Measurements from ENCODE around the gene LZTR1.
A peak's percentile ranks its signal among the peaks of the same experiment; 100 is the strongest.

Gene LZTR1

DNA sequence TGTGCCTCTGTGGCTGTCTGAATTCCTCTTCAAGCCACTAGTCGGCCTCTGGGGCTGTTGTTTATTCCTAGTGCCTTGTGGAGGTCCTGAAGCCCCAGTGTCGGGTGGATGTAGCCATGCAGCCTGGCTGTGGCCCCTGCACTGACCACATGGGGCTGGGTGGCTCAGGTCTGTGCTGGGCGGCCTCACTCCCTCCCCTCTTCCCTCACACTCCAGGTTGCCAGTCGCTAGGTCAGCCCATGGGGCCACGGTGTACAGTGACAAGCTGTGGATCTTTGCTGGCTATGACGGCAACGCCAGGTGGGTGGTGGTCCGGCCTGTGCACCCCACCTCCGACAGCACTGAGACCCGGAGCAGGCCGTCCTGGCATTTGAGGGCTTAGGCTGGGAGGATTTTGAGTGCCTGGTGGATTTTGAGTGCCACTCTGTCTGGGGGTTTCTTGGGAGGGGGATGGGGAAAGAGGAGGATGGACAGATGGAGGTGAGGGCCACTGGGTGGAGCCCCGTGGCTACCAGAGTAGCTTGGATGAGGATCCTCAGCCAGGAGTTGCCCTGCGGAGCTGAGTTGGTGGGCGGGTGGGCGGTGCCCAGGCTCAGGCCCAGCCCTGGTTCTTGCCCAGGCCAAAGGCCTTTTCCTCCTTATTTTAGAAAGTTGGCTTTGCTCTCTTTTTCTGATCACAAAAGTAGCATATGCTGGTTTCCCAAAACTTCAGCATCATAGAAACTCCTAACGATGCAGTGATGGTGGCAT, 6.7 kb downstream of the LZTR1 start:
- TF ChIP-seq, protein P1, sequence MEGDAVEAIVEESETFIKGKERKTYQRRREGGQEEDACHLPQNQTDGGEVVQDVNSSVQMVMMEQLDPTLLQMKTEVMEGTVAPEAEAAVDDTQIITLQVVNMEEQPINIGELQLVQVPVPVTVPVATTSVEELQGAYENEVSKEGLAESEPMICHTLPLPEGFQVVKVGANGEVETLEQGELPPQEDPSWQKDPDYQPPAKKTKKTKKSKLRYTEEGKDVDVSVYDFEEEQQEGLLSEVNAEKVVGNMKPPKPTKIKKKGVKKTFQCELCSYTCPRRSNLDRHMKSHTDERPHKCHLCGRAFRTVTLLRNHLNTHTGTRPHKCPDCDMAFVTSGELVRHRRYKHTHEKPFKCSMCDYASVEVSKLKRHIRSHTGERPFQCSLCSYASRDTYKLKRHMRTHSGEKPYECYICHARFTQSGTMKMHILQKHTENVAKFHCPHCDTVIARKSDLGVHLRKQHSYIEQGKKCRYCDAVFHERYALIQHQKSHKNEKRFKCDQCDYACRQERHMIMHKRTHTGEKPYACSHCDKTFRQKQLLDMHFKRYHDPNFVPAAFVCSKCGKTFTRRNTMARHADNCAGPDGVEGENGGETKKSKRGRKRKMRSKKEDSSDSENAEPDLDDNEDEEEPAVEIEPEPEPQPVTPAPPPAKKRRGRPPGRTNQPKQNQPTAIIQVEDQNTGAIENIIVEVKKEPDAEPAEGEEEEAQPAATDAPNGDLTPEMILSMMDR (conservative IDR thresholded peaks at IDR 0.05; ENCODE audit: low read depth, low read length), result no peak

DNA sequence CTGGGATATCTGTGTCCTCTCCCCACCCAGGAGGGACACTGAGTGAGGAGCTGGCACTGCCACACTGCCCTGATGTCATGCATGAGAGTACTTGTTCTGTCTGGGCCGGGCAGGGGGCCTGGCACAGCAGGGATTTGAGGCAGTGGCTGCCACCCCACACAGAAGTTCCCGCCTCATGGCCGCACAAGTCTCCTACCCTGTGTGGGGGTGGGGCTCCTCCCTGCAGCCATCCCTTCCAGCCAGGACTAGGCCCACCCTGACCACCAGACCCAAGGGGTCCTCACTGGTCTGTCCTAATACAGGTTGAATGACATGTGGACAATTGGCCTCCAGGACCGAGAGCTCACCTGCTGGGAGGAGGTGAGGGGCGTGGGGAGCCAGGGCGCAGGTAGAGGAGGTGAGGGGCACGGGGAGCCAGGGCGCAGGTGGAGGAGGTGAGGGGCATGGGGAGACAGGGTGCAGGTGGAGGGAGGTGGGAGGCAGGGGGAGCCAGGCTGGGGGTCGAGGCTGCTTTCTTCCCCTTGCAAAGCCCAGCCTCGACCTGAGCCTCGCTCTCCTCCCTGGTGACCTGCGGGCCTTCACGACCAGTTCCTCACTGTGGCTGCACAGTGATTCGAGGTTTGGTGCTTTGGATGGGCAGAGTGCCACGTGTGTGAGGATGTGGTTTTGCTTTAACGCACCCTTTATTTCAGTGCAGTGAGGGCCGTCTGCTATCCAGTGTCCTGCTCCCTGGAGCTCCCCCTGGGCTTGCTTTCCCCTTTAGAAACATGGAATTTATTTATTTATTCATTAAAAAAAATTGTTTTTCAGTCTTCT, 7.4 kb downstream of the LZTR1 start:
- peak; percentile 54 for DNase-seq (ENCODE audit: low read depth)
- no peak overlapping the region for H3K4me3 ChIP-seq (ENCODE audit: low read depth, low read length)
- TF ChIP-seq, protein P1 (conservative IDR thresholded peaks at IDR 0.05; ENCODE audit: low read depth, low read length), result peak; percentile 12

More for the DNA sequence above, 6.7 kb downstream of the LZTR1 start:
- no peak for DNase-seq (ENCODE audit: low read depth)
- H3K4me3 ChIP-seq (ENCODE audit: low read depth, low read length), result no peak overlapping the region

DNA sequence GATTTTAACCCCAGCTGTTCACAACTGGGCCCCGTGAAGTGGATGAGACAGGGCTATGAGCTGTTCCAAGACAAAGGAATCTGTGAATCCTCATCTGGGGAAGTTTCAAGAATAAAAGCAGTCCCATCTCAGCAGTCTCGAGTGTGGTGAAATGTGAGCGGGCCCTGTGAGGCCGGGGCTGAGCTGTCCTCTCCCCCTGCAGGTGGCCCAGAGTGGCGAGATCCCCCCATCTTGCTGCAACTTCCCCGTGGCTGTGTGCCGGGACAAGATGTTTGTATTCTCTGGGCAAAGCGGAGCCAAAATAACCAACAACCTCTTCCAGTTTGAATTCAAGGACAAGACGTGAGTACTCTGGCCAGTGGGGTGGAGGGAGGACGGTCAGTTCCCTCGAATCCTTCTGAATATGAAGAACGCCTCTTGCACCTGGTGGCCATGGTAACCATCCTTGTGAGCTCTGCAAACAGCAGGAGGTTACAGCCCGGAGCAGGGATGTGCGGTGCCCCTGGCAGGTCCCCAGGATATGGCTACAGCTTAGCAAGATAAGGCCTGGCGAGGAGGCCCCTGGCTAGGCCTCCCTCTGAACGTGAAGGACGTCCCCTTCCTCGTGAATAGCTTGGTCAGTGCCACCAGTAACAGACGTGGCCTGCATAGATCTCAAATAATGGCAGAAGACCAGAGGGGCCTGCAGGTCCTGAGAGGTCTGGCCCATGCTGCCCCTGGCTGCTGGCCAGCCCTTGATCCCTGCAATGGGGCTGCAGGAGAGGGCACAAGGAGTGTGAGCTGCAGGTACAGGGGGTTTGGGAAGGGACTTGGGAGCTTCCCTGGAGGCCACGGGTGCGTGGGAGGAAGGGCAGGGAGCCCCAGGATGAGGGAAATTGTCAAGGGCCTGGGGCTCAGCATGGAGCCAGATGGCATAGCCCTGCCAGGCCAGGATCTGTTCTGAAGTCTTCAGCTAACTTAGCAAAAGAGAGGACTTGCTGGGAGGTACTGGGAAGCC, 8.4 kb downstream of the LZTR1 start:
- TF ChIP-seq, protein P1 (conservative IDR thresholded peaks at IDR 0.05; ENCODE audit: low read depth, low read length), result peak; percentile 1
- H3K4me3 ChIP-seq (ENCODE audit: low read depth, low read length), result no peak overlapping the region

DNA sequence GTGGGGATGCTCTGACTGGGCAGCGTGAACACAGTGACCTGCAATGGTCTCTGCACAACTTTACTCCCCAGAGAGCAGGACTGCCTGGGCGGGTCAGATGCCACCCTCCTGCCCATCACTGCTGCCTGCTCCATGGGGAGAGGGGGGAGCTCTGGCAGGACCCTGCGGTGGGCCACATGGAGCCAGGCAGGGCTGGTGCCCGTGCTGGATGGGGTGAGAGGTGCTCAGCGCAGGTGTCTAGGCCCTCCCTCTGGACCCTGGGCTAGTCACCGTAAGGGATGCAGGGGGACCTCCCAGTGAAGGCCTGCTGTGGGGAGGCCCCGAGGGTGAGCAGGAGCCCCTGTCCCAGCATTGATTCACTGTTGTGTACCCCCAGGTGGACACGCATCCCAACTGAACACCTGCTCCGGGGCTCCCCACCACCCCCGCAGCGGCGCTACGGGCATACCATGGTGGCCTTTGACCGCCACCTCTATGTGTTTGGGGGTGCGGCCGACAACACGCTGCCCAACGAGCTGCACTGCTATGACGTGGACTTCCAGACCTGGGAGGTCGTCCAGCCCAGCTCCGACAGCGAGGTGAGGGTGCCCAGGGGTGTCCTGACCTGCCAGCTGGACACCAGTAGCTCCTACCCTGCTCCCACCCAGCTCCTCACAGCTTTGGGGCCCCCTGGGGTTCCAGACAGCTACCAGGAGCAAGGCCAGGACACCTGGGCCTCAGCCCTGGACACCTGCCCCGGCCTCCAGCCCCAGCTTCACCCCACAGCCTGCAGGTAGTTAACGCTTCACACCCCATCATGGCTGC, 9.4 kb downstream of the LZTR1 start:
- DNase-seq (ENCODE audit: low read depth), result no peak
- TF ChIP-seq, protein P1 (conservative IDR thresholded peaks at IDR 0.05; ENCODE audit: low read depth, low read length), result no peak
- H3K4me3 ChIP-seq (ENCODE audit: low read depth, low read length), result no peak overlapping the region

More for the DNA sequence above, 8.4 kb downstream of the LZTR1 start:
- DNase-seq (ENCODE audit: low read depth), result no peak

DNA sequence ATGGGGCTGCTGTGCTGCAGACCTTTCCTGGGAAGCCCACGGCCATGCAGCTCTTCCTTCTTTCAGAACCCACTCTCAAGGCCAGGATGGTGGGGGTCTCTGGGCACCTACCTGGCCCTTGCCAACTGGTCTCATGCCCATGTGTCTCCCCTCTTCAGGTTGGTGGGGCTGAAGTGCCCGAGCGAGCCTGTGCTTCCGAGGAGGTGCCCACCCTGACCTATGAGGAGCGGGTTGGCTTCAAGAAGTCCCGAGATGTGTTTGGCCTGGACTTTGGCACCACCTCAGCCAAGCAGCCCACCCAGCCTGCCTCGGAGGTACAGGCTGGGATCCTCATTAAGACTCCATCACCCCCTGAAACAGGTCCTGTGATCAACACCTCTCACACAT, 10.0 kb downstream of the LZTR1 start:
- H3K4me3 ChIP-seq (ENCODE audit: low read depth, low read length), result no peak overlapping the region
- DNase-seq (ENCODE audit: low read depth), result no peak
- TF ChIP-seq, protein P1 (conservative IDR thresholded peaks at IDR 0.05; ENCODE audit: low read depth, low read length), result no peak

Measured in choroid plexus epithelial cell (primary cell).